MM.1S (cell line): ENCODE data around the gene CD86.
"Not testable (repeated sequence)": the region's sequence is repeated elsewhere in the genome, so short reads cannot be mapped to it uniquely, and the experiment has no call there.

Experiments used
- DNase-seq: peaks from one replicate; pipeline ENCODE4 v3.0.0-alpha.2; 2015
- H2AFZ ChIP-seq: fragments of 300-600 bp; sonication (generic); 2 replicates; pipeline ENCODE4 v1.6.0; 2016; ENCODE audit warnings: antibody characterized with exemption, low read length
- H3F3A ChIP-seq: fragments of 300-600 bp; sonication (generic); 2 replicates; pipeline ENCODE4 v1.6.1; 2016; ENCODE audit warnings: mild to moderate bottlenecking, antibody characterized with exemption, low read length, moderate library complexity, mixed read lengths; ENCODE audit not compliant: insufficient read depth
- H3K27ac ChIP-seq: fragments of 300-600 bp; sonication (generic); 2 replicates; pipeline ENCODE4 v1.5.1; 2016; ENCODE audit warnings: mild to moderate bottlenecking, low read length
- H3K27me3 ChIP-seq: fragments of 300-600 bp; sonication (generic); replicated peaks from 2 replicates; pipeline ENCODE4 v1.6.0; 2016; ENCODE audit warnings: low read length; ENCODE audit not compliant: insufficient read depth
- H3K36me3 ChIP-seq: fragments of 300-600 bp; sonication (generic); replicated peaks from 2 replicates; pipeline ENCODE4 v1.6.1; 2016; ENCODE audit warnings: mild to moderate bottlenecking, low read length, mixed read lengths; ENCODE audit not compliant: insufficient read depth
- H3K4me1 ChIP-seq: fragments of 300-600 bp; sonication (generic); 2 replicates; pipeline ENCODE4 v1.6.1; 2016; ENCODE audit warnings: low read length, mixed read lengths
- H3K4me2 ChIP-seq: fragments of 300-600 bp; sonication (generic); 2 replicates; pipeline ENCODE4 v1.6.0; 2016; ENCODE audit warnings: low read depth, low read length
- H3K4me3 ChIP-seq: fragments of 300-600 bp; sonication (generic); 2 replicates; pipeline ENCODE4 v1.5.1; 2016; ENCODE audit warnings: low read length, mixed read lengths
- H3K79me2 ChIP-seq: fragments of 300-600 bp; sonication (generic); 2 replicates; pipeline ENCODE4 v1.6.1; 2016; ENCODE audit warnings: mixed run types, low read length, mixed read lengths
- H3K9ac ChIP-seq: fragments of 300-600 bp; sonication (generic); 2 replicates; pipeline ENCODE4 v1.6.1; 2016; ENCODE audit warnings: low read length, mixed read lengths
- H3K9me2 ChIP-seq: fragments of 300-600 bp; sonication (generic); replicated peaks from 2 replicates; pipeline ENCODE4 v1.6.1; 2016; ENCODE audit warnings: mild to moderate bottlenecking, low read length, mixed read lengths; ENCODE audit not compliant: insufficient read depth
- H3K9me3 ChIP-seq: fragments of 300-600 bp; sonication (generic); replicated peaks from 2 replicates; pipeline ENCODE4 v1.6.1; 2016; ENCODE audit warnings: mild to moderate bottlenecking, low read length, mixed read lengths; ENCODE audit not compliant: insufficient read depth
- H4K20me1 ChIP-seq: fragments of 300-600 bp; sonication (generic); 2 replicates; pipeline ENCODE4 v1.6.1; 2016; ENCODE audit warnings: mild to moderate bottlenecking, low read length, moderate library complexity, mixed read lengths; ENCODE audit not compliant: insufficient read depth
- CTCF ChIP-seq: fragments of 300-600 bp; sonication (generic); IDR thresholded peaks from 2 replicates; pipeline ENCODE4 v1.5.1; 2016; ENCODE audit warnings: antibody characterized with exemption, low read length, mixed read lengths
- EZH2 ChIP-seq: fragments of 300-600 bp; sonication (generic); optimal IDR thresholded peaks from 2 replicates; pipeline ENCODE3; 2017; ENCODE audit warnings: low read depth, mild to moderate bottlenecking, antibody characterized with exemption, low read length, mixed read lengths
- EZH2phosphoT487 ChIP-seq: fragments of 300-600 bp; sonication (generic); IDR thresholded peaks from 2 replicates; pipeline ENCODE4 v1.6.1; 2018; ENCODE audit warnings: antibody characterized with exemption, low read length

Gene CD86

GRCh38 chr3:122148941-122149627, 93.9 kb downstream of the CD86 start:
- Histone ChIP-seq H2AFZ (no peak overlapping the region), H3K79me2 (no peaks in the 10 kb centered on the region), H3K36me3 (no peaks in the 10 kb centered on the region), H3F3A (no peaks in the 10 kb centered on the region), H3K27ac (no peak overlapping the region), H4K20me1 (no peaks in the 10 kb centered on the region), H3K4me2 (no peak overlapping the region), H3K9me2 (no peaks in the 10 kb centered on the region), H3K4me1 (no peaks in the 10 kb centered on the region), H3K4me3 (no peak overlapping the region), H3K27me3 (no peaks in the 10 kb centered on the region), H3K9me3 (no peaks in the 10 kb centered on the region), H3K9ac (no peak overlapping the region)
- no peak for DNase-seq
- TF ChIP-seq EZH2, result no peak
- TF ChIP-seq CTCF, result no peak
- no peak for TF ChIP-seq EZH2phosphoT487

GRCh38 chr3:122151480-122151879, 96.3 kb downstream of the CD86 start:
- Histone ChIP-seq H3K9ac (no peak overlapping the region), H3K27me3 (no peaks in the 10 kb centered on the region), H3F3A (no peaks in the 10 kb centered on the region), H3K4me3 (no peak overlapping the region), H3K4me1 (no peaks in the 10 kb centered on the region), H3K4me2 (no peak overlapping the region), H3K9me2 (no peaks in the 10 kb centered on the region), H2AFZ (no peak overlapping the region), H3K36me3 (no peaks in the 10 kb centered on the region), H3K9me3 (no peaks in the 10 kb centered on the region), H3K79me2 (no peaks in the 10 kb centered on the region), H4K20me1 (no peaks in the 10 kb centered on the region), H3K27ac (no peak overlapping the region)
- TF ChIP-seq EZH2 (no peak), CTCF (no peak), EZH2phosphoT487 (no peak)
- DNase-seq, result no peak

GRCh38 chr3:122164983-122165382, 109.8 kb downstream of the CD86 start:
- not testable (repeated sequence) for H3K36me3 ChIP-seq, DNase-seq, H3F3A ChIP-seq, H3K4me2 ChIP-seq, H3K9me3 ChIP-seq, H3K4me1 ChIP-seq, H2AFZ ChIP-seq, H3K9ac ChIP-seq, H3K79me2 ChIP-seq, H3K27me3 ChIP-seq, H4K20me1 ChIP-seq, H3K9me2 ChIP-seq, H3K27ac ChIP-seq, H3K4me3 ChIP-seq

- TF ChIP-seq EZH2, result no peak
- no peak for TF ChIP-seq CTCF
- no peak for TF ChIP-seq EZH2phosphoT487
Measured at GRCh38 chr3:122167630-122168029, 112.5 kb downstream of the CD86 start.

More at GRCh38 chr3:122167630-122168029, 112.5 kb downstream of the CD86 start:
- H3K27me3 ChIP-seq, result no peaks in the 10 kb centered on the region
- H3K4me1 ChIP-seq, result no peaks in the 10 kb centered on the region
- H3K9me3 ChIP-seq, result no peaks in the 10 kb centered on the region
- no peak overlapping the region for H3K27ac ChIP-seq
- H3K4me3 ChIP-seq, result no peak overlapping the region
- no peaks in the 10 kb centered on the region for H3F3A ChIP-seq
- H3K36me3 ChIP-seq, result no peaks in the 10 kb centered on the region
- no peak overlapping the region for H3K4me2 ChIP-seq
- H3K9ac ChIP-seq, result no peak overlapping the region
- H2AFZ ChIP-seq, result no peak overlapping the region
- no peaks in the 10 kb centered on the region for H4K20me1 ChIP-seq
- no peak for DNase-seq
- no peaks in the 10 kb centered on the region for H3K9me2 ChIP-seq
- no peaks in the 10 kb centered on the region for H3K79me2 ChIP-seq
